ENCODE measurements around the gene RINL.
"Not testable (repeated sequence)": the region's sequence is repeated elsewhere in the genome, so short reads cannot be mapped to it uniquely, and the experiment has no call there.

RINL gene

DNA sequence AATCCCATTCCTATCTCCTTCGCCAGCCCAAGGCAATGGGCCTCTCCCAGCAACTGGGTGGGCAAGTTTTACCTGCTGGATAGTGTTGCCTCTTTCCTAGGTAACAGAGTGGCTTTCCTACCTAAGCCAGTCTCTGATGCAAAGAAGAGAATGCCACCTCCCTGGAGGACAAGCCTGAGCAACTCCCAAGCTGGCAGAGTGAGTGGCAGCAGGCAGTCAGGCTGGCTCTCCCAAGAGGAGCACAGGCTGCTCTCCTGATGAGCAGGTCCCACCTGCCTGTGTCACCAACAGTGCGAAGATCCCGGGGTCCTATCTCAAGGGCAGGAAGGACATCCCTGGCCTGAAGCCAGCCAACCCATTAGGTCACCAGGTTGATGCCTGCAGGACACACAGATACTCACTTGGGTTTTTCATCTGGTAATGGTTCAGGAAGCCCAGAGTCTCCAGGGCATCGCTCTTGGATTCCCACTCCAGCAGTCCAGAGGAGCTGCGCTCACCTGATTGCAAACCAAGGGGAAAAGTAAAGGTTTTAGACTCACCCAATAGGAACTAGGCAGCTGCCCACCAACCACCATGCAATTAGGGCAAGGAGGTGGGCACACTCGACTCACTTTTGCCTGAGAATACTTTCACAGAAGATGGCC lies 41.0 kb downstream of the RINL start:
- no peak overlapping the region for H3K27ac ChIP-seq (ENCODE audit: insufficient read depth, low read length, poor library complexity, severe bottlenecking)
- H3K36me3 ChIP-seq (ENCODE audit: control insufficient read depth, insufficient read depth, low read length): peaks cover 58% of the 10 kb centered on the region
- H3K9me3 ChIP-seq (ENCODE audit: control insufficient read depth, low read length): no peaks in the 10 kb centered on the region
- peaks cover 15% of the 10 kb centered on the region for H3K4me1 ChIP-seq (ENCODE audit: control insufficient read depth, insufficient read depth, low read length, poor library complexity, severe bottlenecking)
- no peaks in the 10 kb centered on the region for H3K27me3 ChIP-seq (replicated peaks; ENCODE audit: control insufficient read depth, insufficient read depth, low read length, poor library complexity, severe bottlenecking)
- H3K4me3 ChIP-seq (ENCODE audit: insufficient read depth, low read depth, low read length, poor library complexity, severe bottlenecking): no peak overlapping the region
- no peak for DNase-seq

GRCh38 chr19:38836159-38836982 lies 41.7 kb downstream of the RINL start:
- Histone ChIP-seq H3K4me3 (ENCODE audit: insufficient read depth, low read depth, low read length, poor library complexity, severe bottlenecking) (no peak overlapping the region), H3K36me3 (ENCODE audit: control insufficient read depth, insufficient read depth, low read length) (peaks cover 57% of the 10 kb centered on the region), H3K27me3 (replicated peaks; ENCODE audit: control insufficient read depth, insufficient read depth, low read length, poor library complexity, severe bottlenecking) (no peaks in the 10 kb centered on the region), H3K4me1 (ENCODE audit: control insufficient read depth, insufficient read depth, low read length, poor library complexity, severe bottlenecking) (peaks cover 9% of the 10 kb centered on the region), H3K27ac (ENCODE audit: insufficient read depth, low read length, poor library complexity, severe bottlenecking) (no peak overlapping the region), H3K9me3 (ENCODE audit: control insufficient read depth, low read length) (no peaks in the 10 kb centered on the region)
- DNase-seq: no peak

- H3K36me3 ChIP-seq (ENCODE audit: control insufficient read depth, insufficient read depth, low read length): peaks cover 46% of the 10 kb centered on the region
- no peak for DNase-seq
- no peaks in the 10 kb centered on the region for H3K27me3 ChIP-seq (replicated peaks; ENCODE audit: control insufficient read depth, insufficient read depth, low read length, poor library complexity, severe bottlenecking)
- no peak overlapping the region for H3K4me3 ChIP-seq (ENCODE audit: insufficient read depth, low read depth, low read length, poor library complexity, severe bottlenecking)
- no peak overlapping the region for H3K27ac ChIP-seq (ENCODE audit: insufficient read depth, low read length, poor library complexity, severe bottlenecking)
- H3K4me1 ChIP-seq (ENCODE audit: control insufficient read depth, insufficient read depth, low read length, poor library complexity, severe bottlenecking): peaks cover 3% of the 10 kb centered on the region
- no peaks in the 10 kb centered on the region for H3K9me3 ChIP-seq (ENCODE audit: control insufficient read depth, low read length)
Observed at GRCh38 chr19:38834590-38834989, 43.5 kb downstream of the RINL start.

- no peak for DNase-seq
- H3K27me3 ChIP-seq (replicated peaks; ENCODE audit: control insufficient read depth, insufficient read depth, low read length, poor library complexity, severe bottlenecking): no peaks in the 10 kb centered on the region
- H3K4me1 ChIP-seq (ENCODE audit: control insufficient read depth, insufficient read depth, low read length, poor library complexity, severe bottlenecking): peaks cover 3% of the 10 kb centered on the region
- H3K36me3 ChIP-seq (ENCODE audit: control insufficient read depth, insufficient read depth, low read length): peaks cover 41% of the 10 kb centered on the region
- no peak overlapping the region for H3K4me3 ChIP-seq (ENCODE audit: insufficient read depth, low read depth, low read length, poor library complexity, severe bottlenecking)
- H3K27ac ChIP-seq (ENCODE audit: insufficient read depth, low read length, poor library complexity, severe bottlenecking): no peak overlapping the region
- H3K9me3 ChIP-seq (ENCODE audit: control insufficient read depth, low read length): no peaks in the 10 kb centered on the region
Observed at GRCh38 chr19:38834104-38834490, 44.0 kb downstream of the RINL start.

DNA sequence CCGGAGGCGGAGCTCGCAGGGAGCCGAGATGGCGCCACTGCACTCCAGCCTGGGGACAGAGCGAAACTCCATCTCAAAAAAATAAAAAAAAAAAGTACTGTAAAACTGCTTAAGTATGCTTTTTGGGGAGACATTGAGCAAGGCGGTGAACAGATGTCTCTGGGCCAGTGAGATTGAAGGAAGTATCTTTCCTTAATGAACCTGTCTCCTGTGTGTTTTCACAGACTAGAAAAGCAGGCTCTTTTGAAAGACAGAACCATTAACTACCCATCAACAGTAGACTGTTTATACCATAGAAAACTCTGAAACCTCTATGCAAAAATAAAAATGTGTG lies 45.0 kb downstream of the RINL start:
- Histone ChIP-seq H3K9me3 (ENCODE audit: control insufficient read depth, low read length) (no peaks in the 10 kb centered on the region), H3K27ac (ENCODE audit: insufficient read depth, low read length, poor library complexity, severe bottlenecking) (no peak overlapping the region), H3K4me1 (ENCODE audit: control insufficient read depth, insufficient read depth, low read length, poor library complexity, severe bottlenecking) (peaks cover 3% of the 10 kb centered on the region), H3K27me3 (replicated peaks; ENCODE audit: control insufficient read depth, insufficient read depth, low read length, poor library complexity, severe bottlenecking) (no peaks in the 10 kb centered on the region), H3K36me3 (ENCODE audit: control insufficient read depth, insufficient read depth, low read length) (peaks cover 31% of the 10 kb centered on the region), H3K4me3 (ENCODE audit: insufficient read depth, low read depth, low read length, poor library complexity, severe bottlenecking) (no peak overlapping the region)
- no peak for DNase-seq

DNA sequence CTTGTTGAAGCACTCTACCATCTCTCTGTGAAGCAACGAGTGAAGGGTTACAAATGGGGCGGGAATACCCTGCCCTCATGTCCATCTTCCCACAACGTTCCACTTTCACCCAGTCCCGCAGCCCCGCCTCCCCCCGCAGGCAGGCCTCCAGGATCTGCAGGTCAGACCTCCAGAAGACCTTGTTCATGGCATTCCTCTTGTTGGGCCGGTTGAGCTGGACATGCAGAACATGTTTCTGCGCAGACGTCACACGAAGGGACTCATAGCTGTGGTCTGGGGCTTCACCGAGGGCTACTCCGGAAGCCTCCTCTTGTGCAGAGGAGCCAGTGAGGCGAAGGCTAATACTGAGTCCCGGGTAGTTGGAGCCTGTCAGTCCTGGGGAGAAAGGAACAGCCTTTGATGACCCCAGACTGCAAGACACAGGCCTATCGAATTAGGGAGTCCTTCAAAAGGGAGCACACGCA lies 46.9 kb downstream of the RINL start:
- H3K9me3 ChIP-seq (ENCODE audit: control insufficient read depth, low read length): no peaks in the 10 kb centered on the region
- peaks cover 22% of the 10 kb centered on the region for H3K36me3 ChIP-seq (ENCODE audit: control insufficient read depth, insufficient read depth, low read length)
- DNase-seq: peak in 1 of 3 donors; percentile 11
- H3K27me3 ChIP-seq (replicated peaks; ENCODE audit: control insufficient read depth, insufficient read depth, low read length, poor library complexity, severe bottlenecking): no peaks in the 10 kb centered on the region
- H3K4me1 ChIP-seq (ENCODE audit: control insufficient read depth, insufficient read depth, low read length, poor library complexity, severe bottlenecking): peaks cover 3% of the 10 kb centered on the region
- peak overlapping the region; percentile 77 for H3K27ac ChIP-seq (ENCODE audit: insufficient read depth, low read length, poor library complexity, severe bottlenecking)
- H3K4me3 ChIP-seq (ENCODE audit: insufficient read depth, low read depth, low read length, poor library complexity, severe bottlenecking): peak overlapping the region; percentile 79

- Histone ChIP-seq H3K27ac (ENCODE audit: insufficient read depth, low read length, poor library complexity, severe bottlenecking) (no peak overlapping the region), H3K4me3 (ENCODE audit: insufficient read depth, low read depth, low read length, poor library complexity, severe bottlenecking) (no peak overlapping the region)
- DNase-seq: no peak
Observed at GRCh38 chr19:38830039-38830733, 47.9 kb downstream of the RINL start.

GRCh38 chr19:38829203-38829602 lies 48.9 kb downstream of the RINL start:
- H3K36me3 ChIP-seq (ENCODE audit: control insufficient read depth, insufficient read depth, low read length): peaks cover 16% of the 10 kb centered on the region
- not testable (repeated sequence) for DNase-seq; H3K27me3 ChIP-seq (replicated peaks; ENCODE audit: control insufficient read depth, insufficient read depth, low read length, poor library complexity, severe bottlenecking); H3K4me3 ChIP-seq (ENCODE audit: insufficient read depth, low read depth, low read length, poor library complexity, severe bottlenecking); H3K4me1 ChIP-seq (ENCODE audit: control insufficient read depth, insufficient read depth, low read length, poor library complexity, severe bottlenecking); H3K9me3 ChIP-seq (ENCODE audit: control insufficient read depth, low read length); H3K27ac ChIP-seq (ENCODE audit: insufficient read depth, low read length, poor library complexity, severe bottlenecking)

More at GRCh38 chr19:38830039-38830733, 47.9 kb downstream of the RINL start:
- Histone ChIP-seq H3K36me3 (ENCODE audit: control insufficient read depth, insufficient read depth, low read length) (peaks cover 16% of the 10 kb centered on the region), H3K27me3 (replicated peaks; ENCODE audit: control insufficient read depth, insufficient read depth, low read length, poor library complexity, severe bottlenecking) (no peaks in the 10 kb centered on the region), H3K9me3 (ENCODE audit: control insufficient read depth, low read length) (no peaks in the 10 kb centered on the region), H3K4me1 (ENCODE audit: control insufficient read depth, insufficient read depth, low read length, poor library complexity, severe bottlenecking) (peaks cover 3% of the 10 kb centered on the region)

- H3K9me3 ChIP-seq (ENCODE audit: control insufficient read depth, low read length): no peaks in the 10 kb centered on the region
- H3K27me3 ChIP-seq (replicated peaks; ENCODE audit: control insufficient read depth, insufficient read depth, low read length, poor library complexity, severe bottlenecking): no peaks in the 10 kb centered on the region
- no peak overlapping the region for H3K4me3 ChIP-seq (ENCODE audit: insufficient read depth, low read depth, low read length, poor library complexity, severe bottlenecking)
- peaks cover 22% of the 10 kb centered on the region for H3K36me3 ChIP-seq (ENCODE audit: control insufficient read depth, insufficient read depth, low read length)
- H3K27ac ChIP-seq (ENCODE audit: insufficient read depth, low read length, poor library complexity, severe bottlenecking): no peak overlapping the region
- DNase-seq: no peak
- no peaks in the 10 kb centered on the region for H3K4me1 ChIP-seq (ENCODE audit: control insufficient read depth, insufficient read depth, low read length, poor library complexity, severe bottlenecking)
Observed at GRCh38 chr19:38826856-38827551, 51.1 kb downstream of the RINL start.

All from effector memory CD4-positive, alpha-beta T cell (primary cell).